ENCODE measurements around the gene CENPA.

CENPA gene

GRCh38 chr2:26838121-26838906 is 52.5 kb downstream of the CENPA start:
- Mint-ChIP-seq H3K36me3 (no peaks in the 10 kb centered on the region), H3K4me3 (no peak overlapping the region), H3K27ac (no peak overlapping the region), H3K9me3 (ENCODE audit: low read depth) (no peaks in the 10 kb centered on the region), H3K27me3 (peaks cover 17% of the 10 kb centered on the region), H3K4me1 (ENCODE audit: low read depth) (no peaks in the 10 kb centered on the region)

- H3K27ac Mint-ChIP-seq = no peak overlapping the region
- H3K27me3 Mint-ChIP-seq = peaks cover 24% of the 10 kb centered on the region
- no peaks in the 10 kb centered on the region for H3K9me3 Mint-ChIP-seq (ENCODE audit: low read depth)
- H3K36me3 Mint-ChIP-seq = no peaks in the 10 kb centered on the region
- no peak overlapping the region for H3K4me3 Mint-ChIP-seq
- H3K4me1 Mint-ChIP-seq (ENCODE audit: low read depth) = no peaks in the 10 kb centered on the region
These were observed 55.2 kb downstream of the CENPA start for GRCh38 chr2:26840937-26841610.

GRCh38 chr2:26843041-26843440 is 57.2 kb downstream of the CENPA start:
- peaks cover 8% of the 10 kb centered on the region for H3K4me1 Mint-ChIP-seq (ENCODE audit: low read depth)
- H3K27ac Mint-ChIP-seq = no peak overlapping the region
- H3K27me3 Mint-ChIP-seq = peaks cover 26% of the 10 kb centered on the region
- no peaks in the 10 kb centered on the region for H3K9me3 Mint-ChIP-seq (ENCODE audit: low read depth)
- H3K4me3 Mint-ChIP-seq = no peak overlapping the region
- no peaks in the 10 kb centered on the region for H3K36me3 Mint-ChIP-seq

Measured in activated naive CD8-positive, alpha-beta T cell (primary cell).